Stimulated activated CD4-positive, alpha-beta T cell treated with anti-CD3 and anti-CD28 coated beads, Interleukin-4, amount 100 ng/mL, for 48 hours (primary cell): Measurements from ENCODE around the gene NUP188.

Experiments
- DNase-seq, 2 donors: peaks; one replicate each; pipeline ENCODE4 v3.0.0-alpha.2; 2020; ENCODE audit warnings: low read depth in 2 of 2

The NUP188 gene, protein sequence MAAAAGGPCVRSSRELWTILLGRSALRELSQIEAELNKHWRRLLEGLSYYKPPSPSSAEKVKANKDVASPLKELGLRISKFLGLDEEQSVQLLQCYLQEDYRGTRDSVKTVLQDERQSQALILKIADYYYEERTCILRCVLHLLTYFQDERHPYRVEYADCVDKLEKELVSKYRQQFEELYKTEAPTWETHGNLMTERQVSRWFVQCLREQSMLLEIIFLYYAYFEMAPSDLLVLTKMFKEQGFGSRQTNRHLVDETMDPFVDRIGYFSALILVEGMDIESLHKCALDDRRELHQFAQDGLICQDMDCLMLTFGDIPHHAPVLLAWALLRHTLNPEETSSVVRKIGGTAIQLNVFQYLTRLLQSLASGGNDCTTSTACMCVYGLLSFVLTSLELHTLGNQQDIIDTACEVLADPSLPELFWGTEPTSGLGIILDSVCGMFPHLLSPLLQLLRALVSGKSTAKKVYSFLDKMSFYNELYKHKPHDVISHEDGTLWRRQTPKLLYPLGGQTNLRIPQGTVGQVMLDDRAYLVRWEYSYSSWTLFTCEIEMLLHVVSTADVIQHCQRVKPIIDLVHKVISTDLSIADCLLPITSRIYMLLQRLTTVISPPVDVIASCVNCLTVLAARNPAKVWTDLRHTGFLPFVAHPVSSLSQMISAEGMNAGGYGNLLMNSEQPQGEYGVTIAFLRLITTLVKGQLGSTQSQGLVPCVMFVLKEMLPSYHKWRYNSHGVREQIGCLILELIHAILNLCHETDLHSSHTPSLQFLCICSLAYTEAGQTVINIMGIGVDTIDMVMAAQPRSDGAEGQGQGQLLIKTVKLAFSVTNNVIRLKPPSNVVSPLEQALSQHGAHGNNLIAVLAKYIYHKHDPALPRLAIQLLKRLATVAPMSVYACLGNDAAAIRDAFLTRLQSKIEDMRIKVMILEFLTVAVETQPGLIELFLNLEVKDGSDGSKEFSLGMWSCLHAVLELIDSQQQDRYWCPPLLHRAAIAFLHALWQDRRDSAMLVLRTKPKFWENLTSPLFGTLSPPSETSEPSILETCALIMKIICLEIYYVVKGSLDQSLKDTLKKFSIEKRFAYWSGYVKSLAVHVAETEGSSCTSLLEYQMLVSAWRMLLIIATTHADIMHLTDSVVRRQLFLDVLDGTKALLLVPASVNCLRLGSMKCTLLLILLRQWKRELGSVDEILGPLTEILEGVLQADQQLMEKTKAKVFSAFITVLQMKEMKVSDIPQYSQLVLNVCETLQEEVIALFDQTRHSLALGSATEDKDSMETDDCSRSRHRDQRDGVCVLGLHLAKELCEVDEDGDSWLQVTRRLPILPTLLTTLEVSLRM (N-terminal part only)

DNA sequence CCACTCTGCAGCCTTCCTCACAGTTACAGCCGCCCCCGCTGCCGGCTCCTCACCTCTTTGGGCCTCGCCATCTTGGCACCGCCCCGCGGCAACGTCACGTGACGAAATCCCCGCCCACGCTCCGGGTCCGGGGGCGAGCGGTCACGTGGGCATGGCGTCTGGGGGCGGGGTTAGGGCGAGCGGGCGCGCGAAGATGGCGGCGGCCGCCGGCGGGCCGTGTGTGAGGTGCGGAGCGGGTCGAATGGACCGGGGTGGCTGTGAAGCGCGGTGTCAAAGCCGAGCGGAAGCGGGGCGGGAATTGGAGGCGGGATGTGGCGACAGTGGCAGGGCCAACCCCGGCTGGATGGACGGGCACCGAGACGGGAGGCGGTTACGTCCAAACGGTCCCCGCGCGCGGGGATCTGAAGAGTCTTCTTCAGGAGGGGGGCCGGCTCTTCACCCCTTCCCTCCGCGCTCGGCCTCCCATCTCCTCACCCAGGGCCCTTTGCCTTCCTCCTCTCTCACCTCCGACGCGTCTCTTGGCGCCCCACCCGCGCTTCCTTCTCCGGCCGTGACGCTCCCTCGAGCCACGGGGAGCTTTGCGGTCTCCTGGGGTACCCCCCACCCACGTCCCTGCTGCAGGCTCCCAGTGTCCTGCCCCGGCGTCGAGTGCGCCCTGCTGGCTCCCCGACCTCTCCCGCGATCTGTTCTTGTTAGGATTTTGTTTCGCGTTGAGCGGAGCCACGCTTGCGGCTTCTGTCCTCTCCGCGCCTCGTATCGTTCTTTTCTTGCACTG lies at the start of gene NUP188, which contains the start of gene DOLK:
Gene NUP188, plus strand, starts transcription at position 173 of the 775 bp plus-strand sequence. Its CDS starts 21 bp downstream, at position 194.
Gene DOLK, minus strand, starts transcription at position 77 of the 775 bp plus-strand sequence. CDS start 300 bp downstream, outside the sequence.
- DNase-seq = peak; percentile 97 to 100

DNA sequence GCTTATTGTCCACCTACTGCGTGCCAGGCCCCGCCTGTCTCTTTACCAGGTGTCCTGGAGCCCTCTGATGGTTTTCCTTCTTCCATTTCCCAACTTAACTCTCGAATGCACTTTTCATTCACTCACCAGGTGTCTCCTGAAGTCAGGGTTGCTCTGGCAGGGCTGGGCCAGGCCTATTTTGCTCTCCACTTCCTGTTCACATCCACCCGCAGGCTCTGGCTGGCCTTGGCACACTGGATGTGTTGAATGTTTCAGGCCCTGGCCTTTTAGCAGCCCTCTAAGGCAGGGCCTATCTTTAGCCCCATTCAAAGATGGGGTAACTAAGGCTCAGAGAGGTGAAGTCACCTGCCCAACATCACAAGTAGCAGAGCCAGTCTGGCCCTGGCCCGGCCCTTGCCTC lies 49.1 kb upstream of the NUP188 start:
- no peak for DNase-seq

DNA sequence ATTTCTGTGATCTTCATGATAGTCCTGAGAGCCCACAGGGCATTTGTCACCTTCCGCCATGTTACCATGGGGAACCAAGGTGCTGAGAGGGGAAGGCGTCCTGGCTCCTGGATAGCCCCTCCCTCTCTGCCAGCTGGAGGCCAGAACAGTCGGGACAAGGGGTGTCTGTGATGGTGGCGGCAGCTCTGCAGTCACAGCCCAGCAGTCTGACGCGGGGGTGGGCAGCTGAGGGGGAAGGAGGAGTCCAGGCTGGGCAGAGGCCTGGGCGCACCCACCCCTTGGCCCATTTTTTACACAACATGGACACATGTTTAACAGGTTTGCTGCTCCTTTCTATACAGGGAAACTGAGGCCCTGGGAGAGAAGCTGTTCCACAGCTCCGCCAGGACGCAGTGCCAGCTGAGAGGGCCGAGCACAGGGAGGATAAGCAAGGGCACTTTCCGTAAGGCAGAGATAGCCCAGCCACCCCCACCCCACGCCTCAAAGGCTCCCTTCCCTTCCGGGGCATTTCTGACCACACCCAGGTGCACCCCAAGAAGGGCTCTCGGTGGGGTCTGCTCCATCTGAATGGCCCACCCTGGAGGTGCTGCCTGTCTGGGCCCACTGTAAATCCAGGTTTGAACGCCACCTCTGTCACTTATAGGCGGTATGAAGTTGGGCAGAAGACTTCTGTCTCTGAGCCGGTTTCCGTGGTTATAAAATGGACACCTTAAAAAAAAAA lies 48.5 kb upstream of the NUP188 start:
- DNase-seq = no peak

DNA sequence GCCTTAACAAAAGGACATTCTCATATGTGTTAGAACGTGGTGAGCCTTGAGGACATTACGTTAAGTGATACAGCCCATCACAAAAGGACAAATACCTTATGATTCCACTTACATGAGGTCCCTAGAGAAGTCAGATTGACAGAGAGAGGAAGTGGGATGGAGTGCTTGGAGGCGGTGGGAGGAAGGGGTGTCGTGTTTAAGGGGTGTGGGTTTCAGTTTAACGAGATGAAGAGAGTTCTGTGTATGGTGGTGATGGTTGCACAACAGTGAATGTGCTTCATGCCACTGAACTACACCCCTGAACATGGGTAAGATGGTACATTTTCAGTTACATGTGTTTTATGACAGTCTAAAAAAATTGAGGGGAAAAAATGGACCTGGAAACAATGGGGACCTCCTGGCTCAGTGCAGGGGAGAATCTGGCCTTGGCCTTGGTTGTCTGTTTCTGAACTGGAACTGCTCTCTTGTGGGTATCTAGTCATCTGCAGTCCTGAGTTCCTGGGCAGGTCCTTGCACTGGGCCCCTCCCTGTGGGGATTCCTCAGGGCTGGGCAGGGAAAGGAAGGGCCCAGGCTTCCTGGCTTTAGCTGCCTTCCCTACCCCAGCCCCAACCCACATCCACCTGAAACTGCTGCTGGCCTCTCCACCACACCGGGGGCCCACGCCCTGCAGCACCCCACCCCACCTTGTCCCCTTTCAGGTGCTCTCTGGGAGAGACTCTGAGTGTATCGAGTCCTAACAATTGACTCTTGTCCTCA lies 47.8 kb upstream of the NUP188 start:
- no peak for DNase-seq

DNA sequence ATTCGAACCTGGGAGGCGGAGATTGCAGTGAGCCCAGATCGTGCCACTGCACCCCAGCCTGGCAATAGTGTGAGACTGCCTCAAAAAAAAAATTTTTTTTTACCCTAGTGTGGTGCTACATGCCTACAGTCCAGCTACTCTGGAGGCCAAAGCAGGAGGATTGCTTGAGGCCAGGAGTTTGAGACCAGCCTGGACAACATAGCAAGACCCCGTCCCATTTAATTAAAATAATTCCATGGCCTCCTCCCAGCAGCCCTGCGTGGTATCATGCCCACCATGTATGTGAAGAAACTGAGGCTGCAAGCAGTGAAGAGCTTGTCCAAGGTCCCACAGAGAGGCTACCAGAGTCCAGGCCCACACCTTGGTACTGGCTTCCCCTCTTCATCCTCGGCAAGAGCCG lies 46.1 kb upstream of the NUP188 start:
- no peak for DNase-seq

DNA sequence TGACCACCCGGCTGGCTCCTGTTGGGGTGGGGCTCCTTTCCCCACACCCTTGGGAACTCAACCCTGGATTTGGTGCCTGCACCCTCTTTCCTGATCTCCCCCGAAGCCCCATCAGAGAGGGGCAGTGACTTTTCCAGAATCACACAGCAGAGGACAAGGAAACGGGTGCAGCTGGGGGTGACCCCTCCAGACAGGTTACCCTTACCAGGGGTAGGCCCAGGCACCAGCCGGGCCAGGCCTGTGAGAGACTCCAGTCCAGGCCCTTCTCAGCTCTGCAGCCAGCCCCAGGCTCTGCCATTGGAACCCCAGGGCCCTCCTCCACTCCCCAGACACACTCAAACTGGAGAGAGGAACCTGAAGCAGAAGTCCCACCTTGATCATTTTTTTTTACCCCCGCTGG lies 45.7 kb upstream of the NUP188 start:
- DNase-seq = no peak

DNA sequence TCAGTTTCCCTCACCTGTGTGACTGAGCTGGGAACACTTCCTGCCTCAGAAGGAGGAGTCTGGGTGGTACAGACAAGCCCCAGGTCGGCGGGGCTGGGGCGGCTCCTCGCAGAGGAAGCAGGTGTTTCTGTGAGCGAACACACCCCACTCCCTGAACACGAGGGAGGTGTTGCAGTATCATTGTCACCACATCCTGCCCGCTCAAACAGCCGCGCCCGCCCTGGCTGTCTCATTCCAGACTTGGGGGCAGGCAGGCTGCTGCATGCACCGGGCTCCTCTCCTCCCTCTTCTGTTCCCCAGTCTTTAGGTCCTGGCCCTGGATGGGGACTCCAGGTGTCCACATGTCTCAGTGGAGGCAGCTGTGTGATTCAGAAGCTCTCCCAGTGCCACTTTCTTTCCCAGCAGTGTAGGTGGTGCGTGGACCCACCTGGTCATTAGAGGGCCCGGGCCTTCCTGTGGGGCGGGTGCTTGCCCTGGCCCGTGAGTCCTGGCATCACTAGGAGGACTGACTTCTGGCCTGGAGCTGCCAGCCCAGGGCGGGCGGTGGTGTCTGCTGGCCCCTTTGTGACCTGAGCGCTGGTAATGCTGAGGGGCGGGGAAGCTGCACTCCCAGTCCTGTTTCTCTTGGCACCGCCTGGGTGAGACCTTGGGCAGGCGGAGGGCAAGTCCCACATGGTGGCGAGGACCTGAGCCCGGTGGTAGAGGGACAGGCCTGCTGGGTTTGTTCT lies 45.0 kb upstream of the NUP188 start:
- DNase-seq = peak; percentile 73 to 76

DNA sequence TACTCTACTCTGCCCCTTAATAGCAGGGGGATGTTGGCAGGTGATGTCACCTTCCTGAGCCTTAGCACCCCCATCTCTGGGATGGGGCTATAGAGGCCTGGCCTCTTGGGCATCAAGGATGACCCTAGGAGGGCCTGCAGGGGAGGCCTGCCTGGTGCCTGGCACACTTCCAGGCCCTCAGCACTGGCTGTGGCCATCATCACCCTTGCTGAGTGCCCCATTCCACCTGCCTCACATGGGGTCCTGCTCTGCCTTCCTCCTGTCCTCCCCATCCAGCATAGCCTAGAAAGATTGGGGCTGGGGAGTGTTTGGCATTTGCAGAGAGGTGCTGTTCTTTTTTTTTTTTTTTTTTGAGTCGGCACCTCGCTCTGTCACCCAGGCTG lies 44.4 kb upstream of the NUP188 start:
- DNase-seq = no peak

DNA sequence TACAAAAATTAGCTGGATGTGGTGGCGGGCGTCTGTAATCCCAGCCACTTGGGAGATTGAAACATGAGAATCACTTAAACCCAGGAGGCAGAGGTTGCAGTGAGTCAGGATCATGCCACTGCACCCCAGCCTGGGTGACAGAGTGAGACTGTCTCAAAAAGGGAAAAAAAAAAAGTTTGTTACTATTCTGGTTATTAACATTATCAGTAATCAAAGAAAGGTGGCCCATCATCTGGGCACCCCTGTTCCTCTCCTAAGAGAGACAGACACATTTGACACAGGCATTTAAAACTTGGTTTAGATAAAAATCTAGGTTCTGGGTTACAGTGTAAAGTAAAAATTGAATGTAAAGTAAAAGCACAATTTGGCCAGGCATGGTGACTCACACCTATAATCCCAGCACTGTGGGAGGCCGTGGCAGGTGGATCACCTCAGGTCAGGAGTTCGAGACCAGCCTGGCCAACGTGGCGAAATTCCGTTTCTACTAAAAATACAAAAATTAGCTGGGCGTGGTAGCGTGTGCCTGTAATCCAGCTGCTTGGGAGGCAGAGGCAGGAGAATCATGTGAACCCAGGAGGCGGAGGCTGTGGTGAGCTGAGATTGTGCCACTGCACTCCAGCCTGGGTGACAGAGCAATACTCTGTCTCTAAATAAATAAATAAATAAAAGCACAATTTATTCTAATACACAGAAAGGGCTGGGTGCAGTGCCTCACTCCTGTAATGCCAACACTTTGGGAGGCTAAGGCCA lies 43.5 kb upstream of the NUP188 start:
- no peak for DNase-seq

DNA sequence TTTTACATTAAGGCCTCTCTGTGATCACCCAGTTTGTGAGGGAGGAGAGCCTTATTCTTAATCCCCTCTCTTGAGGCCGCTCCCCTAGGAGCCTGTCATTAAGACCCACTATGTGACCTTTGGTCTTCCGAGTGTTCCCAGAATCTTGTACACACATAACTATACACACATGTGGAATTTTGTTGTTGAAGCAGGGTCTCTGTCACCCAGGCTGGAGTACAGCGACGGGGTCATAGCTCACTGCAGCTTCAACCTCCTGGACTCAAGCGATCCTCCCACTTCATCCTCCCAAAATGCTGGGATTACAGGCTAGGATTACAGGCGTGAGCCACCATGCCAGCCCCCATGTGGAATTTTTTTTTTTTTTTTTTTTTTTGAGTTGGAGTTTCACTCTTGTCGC lies 41.5 kb upstream of the NUP188 start:
- DNase-seq = no peak

DNA sequence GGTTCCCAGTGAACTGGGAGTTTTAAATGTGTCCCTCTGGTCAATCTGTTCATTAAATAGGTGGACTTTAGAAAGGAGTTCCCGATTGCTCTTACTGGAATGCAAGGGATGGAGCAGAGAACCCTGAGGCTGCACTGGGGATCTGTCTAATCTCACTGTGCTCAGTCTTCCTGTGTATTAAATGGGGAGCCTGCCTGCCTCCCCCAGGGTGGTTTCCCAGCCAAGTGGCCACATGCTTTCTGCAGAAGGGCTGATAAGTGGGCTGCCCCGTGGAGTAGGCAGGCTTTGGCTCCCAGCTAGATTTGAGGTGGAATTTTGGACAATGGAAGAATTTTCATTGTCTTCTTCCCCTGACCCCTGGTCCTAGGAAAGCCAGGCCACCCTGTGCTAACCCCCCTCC lies 40.8 kb upstream of the NUP188 start:
- DNase-seq = no peak

DNA sequence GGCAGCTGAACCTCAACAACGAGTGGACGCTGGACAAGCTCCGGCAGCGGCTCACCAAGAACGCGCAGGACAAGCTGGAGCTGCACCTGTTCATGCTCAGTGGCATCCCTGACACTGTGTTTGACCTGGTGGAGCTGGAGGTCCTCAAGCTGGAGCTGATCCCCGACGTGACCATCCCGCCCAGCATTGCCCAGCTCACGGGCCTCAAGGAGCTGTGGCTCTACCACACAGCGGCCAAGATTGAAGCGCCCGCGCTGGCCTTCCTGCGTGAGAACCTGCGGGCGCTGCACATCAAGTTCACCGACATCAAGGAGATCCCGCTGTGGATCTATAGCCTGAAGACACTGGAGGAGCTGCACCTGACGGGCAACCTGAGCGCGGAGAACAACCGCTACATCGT lies 39.1 kb upstream of the NUP188 start:
- no peak for DNase-seq

DNA sequence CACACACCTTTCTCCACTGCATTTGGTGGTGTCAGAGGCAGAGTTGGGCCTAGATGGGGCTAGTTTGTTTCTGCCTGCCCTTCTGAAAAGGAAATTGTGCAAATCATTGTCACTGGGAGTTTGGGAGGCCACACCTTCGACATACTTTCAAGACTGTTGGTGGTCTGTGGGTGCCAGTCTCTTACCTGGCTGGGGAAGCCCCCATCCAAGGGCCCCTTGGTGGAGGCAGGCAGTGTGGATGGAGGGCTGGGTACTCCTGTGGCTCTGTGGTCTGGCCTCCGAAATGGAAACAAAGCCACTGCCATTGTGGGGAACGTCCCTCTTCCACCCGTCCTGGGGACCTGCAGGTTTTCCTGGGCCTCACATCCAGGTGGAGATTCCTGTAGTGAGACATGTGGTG lies 37.6 kb upstream of the NUP188 start:
- DNase-seq = no peak

DNA sequence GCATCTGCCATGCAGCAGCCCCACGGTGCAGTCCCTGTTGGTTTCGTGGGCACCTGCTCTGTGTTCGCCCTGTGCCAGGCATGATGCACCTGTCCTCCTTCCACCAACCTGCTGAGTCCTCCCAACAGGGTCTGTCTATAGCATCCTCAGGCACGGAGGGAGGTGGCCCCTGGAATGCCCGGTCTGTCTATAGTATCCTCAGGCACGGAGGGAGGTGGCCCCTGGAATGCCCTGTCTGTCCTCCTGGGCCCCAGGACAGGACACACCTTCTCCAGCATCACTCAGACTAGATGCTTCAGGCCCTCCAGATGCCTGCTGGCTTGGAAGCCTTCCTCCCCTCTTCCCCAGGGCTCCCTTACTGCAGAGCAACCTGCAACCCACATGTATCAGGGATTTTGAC lies 36.6 kb upstream of the NUP188 start:
- no peak for DNase-seq

DNA sequence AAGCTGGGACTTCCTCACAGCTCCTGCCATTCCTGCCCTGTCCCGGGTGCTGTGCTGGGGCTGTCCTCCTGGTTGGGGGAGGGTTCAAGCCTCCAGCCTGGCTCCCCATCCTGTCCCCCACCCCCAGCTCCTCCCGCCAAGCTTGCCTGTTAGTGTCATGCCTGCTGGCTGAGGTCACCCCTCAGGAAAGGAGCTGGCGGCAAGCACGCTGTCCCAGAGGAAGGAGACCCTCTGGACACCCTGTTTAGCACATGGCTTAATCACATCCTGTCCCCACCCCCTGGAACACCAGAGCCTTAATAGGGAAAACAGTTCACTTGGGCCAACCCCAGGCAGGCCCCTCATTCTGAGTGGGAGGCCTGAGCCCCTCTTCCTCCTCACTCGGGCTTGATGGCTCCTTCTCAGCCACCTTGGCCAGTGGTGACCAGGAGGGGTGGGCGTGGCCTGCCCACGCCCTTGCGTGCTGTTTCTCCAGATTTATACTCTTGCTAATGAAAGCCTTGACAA lies 35.9 kb upstream of the NUP188 start:
- DNase-seq = no peak

DNA sequence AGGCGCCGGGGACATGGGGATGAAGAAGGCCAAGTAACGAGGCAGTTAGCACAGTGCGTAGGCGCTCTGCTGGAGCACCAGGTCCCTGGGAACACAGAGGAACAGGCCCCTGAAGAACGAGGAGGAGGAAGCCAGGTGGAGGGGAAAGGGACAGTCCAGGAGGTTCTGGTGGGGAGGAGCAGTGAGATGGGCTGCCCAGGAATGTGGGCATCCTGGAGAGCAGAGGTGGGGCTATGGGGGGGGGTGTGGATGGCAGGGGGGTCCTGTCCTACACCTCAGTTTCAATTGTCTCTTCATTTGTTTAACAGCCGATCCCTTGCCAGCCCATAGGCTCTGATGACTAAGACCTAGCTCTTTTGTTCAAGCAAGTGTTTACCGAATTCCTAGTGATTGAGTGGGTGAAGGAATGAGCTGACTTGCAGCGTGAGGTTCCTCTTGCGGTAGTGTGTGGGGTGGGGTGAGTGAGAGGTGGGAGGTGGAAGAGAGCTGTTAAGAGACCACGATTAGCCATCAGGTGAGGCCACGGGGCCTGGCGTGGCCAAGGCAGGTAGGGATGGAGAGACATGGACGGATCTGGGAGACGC lies 35.1 kb upstream of the NUP188 start:
- DNase-seq = no peak

DNA sequence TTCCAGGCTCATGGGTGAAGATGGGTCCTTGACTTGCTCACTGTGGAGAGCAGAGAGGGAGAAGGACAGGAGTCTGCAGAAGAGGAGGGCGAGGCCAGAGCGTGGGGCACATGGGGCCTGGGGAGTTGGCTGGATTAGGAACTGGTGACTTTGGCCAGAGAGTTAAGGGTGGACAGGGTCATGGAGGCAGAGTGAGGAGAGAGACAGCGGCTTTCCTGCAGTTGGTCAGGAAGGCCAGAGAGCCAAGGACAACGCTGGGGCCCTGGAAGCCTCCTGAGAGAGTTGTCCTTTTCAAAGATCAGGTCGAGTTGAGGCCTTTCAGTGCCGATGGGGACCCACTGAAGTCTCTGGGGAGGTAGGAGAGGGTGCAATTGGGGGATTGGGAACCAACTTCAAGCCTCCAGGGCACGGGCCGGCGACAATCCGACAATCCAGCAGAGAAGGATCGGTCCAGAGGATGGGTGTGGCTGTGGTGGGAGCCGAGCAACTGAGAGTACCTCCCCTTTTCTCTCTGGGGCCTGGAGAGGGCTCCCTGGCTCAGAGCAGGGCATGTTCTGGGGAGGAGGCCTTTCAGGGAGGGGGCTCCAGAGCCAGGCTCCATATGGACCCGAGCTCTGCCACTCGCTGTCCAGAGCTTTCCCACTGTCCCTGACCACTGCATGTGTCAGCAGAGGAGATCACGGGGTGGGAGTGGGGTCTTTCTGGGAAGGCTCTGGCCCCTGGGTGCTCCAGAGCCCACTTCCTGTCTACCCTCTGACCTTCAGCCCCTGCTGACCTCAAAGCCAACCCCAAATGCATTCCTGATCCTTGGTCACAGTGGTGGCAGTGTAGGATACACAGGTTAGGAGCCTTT lies 34.2 kb upstream of the NUP188 start:
- DNase-seq = no peak
